Stimulated activated CD4-positive, alpha-beta T cell treated with anti-CD3 and anti-CD28 coated beads, Interleukin-2, amount 100 ng/mL, for 4 hours (primary cell): ENCODE results near the gene FAHD2B.
"Not testable (repeated sequence)": the region's sequence is repeated elsewhere in the genome, so short reads cannot be mapped to it uniquely, and the experiment has no call there.

Experiments used
- DNase-seq: peaks from one replicate; pipeline ENCODE4 v3.0.0-alpha.2; 2020; ENCODE audit warnings: low read depth

FAHD2B gene

GRCh38 chr2:97068074-97068473 lies 26.6 kb downstream of the FAHD2B start:
- DNase-seq = no peak

- no peak for DNase-seq
Observed at GRCh38 chr2:97067279-97068004, 27.2 kb downstream of the FAHD2B start.

DNA sequence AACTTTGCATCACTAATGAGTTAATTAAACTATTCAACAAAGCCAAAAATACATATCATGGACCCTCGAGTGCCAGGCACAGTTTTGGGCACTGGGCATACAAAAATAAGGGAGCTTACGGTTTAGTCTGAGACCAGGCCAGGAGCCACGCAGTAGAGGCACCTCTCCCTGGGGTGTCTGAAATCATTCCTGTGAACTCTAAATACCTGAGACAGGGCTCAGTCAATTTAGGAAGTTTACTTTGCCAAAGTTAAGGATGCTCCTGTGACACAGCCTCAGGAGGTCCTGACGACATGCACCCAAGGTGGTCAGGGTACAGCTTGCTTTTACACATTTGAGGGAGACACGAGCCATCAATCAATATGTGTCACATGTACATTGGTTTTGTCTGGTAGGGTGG lies 28.7 kb downstream of the FAHD2B start:
- not testable (repeated sequence) for DNase-seq

- DNase-seq = not testable (repeated sequence)
Observed at GRCh38 chr2:97062020-97062419, 32.7 kb downstream of the FAHD2B start.

GRCh38 chr2:97059782-97060181 lies 34.9 kb downstream of the FAHD2B start:
- not testable (repeated sequence) for DNase-seq

GRCh38 chr2:97056150-97056549 lies 38.5 kb downstream of the FAHD2B start:
- not testable (repeated sequence) for DNase-seq

- DNase-seq = not testable (repeated sequence)
Observed at GRCh38 chr2:97050032-97050431, 44.6 kb downstream of the FAHD2B start.

- DNase-seq = not testable (repeated sequence)
Observed at GRCh38 chr2:97048448-97048847, 46.2 kb downstream of the FAHD2B start.

DNA sequence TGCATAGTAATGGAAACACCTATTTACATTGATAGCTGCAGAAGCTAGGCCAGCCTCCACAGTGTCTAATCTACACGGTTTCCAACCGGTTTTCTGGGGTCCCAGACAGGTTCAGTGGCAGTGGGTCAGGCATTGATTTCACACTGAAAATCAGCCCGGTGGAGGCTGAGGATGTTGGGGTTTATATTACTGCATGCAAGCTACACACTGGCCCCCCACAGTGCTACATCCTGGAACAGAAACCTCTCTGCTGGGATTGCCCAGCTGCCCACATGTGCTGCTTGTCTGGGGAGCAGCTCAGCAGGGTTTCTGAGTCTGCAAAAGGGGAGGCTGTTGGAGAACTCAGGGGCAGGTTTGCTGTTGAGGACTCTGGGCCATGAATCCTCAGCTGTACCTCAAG lies 48.0 kb downstream of the FAHD2B start:
- not testable (repeated sequence) for DNase-seq

DNA sequence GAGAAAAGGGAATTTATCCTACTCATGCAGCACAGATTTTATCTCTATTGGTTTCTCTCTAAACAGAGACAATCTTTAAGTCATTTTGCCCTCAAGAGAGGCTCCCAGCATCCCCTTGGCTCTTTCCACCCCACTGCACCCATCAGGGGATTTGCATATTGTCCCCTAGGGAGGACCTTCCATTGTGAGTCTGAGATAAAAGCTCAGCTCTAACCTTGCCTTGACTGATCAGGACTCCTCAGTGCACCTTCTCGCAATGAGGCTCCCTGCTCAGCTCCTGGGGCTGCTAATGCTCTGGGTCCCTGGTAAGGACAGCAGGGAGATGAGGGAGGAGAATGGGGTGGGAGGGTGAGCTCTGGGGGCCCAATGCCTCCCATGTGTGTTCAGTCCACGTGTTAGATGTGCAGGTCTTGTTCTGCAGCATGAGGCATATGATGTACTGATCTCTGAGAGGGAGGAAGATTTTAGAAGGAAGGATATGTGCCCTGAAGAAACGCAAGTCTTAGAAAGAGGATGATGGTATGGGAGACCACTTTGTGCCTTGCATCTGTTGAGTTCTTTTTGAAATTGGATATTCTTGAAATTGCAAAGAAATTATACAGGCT lies 48.7 kb downstream of the FAHD2B start:
- not testable (repeated sequence) for DNase-seq
